NAMALWA (cell line): ENCODE measurements around the gene CTTN.

Source experiments
- DNase-seq: peaks from one replicate; pipeline ENCODE4 v3.0.0-alpha.2; 2015; ENCODE audit warnings: low spot score

The CTTN gene

DNA sequence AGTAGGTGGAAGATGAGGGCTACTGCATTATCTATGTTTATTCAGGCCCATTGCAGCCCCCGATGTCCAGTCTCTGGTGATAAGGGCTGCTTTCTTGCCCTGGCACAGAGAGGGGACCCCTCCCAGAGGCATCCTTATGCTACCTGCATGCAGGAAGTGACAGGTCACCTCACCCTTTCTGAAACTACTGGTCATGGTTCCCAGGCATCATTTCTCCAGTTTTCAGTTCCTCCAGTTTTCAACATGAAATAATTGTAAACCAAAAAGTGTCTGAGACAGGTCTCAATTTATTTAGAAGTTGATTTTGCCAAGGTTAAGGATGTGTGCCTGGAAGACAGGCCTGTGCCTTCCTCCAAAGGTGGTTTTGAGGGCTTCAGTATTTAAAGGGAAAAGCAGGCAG lies 57.0 kb downstream of the CTTN start:
- DNase-seq: no peak

DNA sequence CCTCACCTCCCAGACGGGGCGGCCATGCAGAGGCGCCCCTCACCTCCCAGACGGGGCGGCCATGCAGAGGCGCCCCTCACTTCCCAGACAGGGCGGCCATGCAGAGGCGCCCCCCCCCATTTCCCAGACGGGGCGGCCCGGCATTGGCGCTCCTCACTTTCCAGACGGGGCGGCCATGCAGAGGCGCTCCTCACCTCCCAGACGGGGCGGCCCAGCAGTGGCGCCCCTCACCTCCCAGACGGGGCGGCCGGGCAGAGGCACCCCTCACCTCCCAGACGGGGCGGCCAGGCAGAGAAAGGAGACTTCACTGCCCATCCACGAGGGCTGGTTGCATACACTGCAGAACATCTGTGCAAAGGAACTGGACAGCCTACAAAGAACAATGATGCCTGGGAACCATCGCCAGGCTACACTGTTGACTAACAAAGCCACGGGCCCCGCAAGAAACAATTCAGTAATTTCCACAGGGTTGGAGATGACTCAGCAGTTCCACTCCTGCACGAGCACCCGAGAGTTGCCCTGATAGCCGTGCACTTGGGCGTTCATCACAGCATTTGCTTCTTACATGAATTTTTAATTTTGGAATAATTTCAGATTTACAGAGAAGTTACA lies 58.7 kb downstream of the CTTN start:
- no peak for DNase-seq

DNA sequence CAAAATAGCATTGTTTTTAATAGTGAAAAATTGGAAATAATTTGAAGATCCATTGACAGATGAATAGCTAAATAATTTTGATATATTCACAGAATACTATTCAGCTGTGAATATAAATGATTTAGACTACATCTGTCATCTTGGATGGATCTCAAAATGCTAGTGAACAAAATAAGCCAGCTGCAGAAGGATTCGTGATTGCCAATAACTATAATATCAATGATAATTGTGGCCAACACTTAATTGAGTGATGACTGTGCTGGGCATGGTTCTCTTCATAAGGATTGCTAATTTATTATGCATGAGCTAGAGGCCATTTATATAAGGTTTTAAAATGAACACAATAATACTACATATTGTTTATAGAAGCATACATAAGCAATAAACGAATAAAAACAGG lies 60.4 kb downstream of the CTTN start:
- no peak for DNase-seq

DNA sequence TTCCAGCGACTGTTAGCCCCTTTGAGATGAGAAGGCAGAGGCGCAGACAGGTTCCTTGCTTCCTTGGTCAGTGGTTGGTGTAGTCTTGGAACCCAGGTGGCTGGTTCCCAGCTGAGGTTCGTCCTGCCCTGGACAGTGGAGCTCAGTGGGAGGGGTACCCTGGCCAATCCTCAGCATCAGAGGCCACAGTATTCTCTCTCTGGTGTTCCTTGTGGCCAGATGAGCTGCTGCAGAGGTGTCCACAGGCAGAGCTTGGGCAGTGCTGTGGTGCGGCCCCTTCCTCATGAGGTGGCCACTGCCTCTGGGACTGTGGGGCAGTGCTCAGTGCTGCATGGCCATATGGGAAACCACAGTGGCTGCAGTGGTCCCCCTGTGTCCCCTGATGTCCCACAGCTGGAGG lies 61.8 kb downstream of the CTTN start:
- DNase-seq: no peak

DNA sequence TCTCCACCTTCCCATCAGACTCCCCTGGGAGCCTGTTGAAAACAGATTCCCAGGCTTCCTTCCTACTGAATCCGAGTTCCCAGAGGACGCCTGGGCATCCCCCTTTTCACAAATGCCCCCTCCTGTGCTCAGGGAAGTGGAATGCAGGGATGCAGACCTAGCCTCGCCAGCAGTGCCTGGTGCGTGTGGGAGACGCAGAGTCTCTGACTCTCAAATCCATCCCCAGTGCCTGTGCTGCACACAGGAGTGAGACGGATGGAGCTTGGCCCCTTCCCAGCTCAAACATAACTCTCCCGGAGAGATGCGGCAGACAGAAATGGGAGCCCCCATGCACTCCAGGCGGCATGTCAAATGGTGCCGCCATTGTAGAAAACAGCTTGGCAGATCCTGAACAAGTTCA lies 62.6 kb downstream of the CTTN start:
- DNase-seq: no peak

DNA sequence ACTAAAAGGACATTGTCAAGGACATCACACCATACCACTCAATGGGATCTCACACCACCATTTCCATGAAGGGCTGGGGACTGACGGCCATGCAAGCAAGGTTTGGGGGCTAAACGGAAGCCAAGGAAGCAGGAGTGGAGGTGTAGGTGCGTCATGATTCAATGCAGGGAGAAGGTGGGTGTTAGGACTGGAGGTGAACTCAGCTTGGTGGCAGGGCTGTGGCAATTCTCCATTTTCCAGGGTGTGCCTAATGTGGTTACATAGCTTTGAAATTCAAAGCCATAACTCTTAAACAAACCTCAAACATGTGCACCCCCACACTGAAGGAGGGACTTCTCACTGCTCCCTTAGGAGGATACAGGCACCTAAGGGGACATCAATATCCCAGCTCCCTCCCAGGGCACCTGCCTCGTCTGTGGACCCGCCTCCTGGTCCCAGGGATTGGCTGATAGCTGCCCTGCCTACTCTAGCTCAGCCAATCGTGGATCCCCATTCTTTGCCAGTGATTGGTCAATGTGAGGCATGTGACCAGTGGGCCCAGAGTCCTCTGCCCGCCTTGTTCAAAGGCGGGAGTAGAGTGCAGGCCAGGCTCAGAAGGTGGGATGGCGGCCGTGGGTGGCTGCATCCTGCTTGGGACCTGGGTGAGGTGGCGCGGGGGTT lies 64.6 kb downstream of the CTTN start:
- DNase-seq: peak; percentile 45

DNA sequence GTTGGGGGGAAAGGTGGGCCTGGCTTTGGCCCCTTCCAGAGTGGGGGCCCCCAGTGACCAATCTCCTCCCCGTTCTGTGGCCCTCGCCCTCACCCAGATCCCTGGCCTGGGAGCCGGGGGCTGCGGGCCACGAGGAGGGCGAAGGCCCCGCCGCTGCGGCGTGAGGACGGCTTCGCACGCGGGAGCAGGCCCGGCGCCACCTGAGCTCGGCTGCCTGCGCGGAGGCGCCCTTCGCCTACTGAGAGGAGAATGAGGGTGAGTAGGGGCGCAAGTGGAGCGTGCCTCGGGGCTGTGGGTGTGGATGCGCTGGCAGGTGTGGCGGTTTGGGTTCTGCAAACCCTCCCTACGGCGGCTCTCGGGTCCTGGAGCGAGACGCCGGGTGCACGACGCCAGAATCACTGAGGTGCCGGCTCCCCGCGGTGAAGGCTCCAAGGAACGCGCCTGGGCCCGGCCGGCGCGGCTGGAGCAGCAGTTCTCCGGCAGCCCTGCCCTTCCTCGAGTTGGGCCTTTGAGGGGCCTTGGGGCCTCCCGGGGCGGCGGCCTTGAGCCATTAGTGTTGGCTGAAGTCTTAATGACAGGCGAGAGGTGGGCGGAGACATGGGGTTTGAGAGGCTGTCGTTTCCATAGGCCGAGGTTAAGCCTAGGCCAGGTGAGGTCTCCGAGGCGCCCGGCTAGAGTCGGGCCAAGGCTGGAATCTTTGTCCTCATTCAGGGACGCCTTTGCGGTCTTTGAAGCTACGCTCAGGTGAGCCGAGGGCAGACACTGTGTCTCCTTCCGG lies 65.3 kb downstream of the CTTN start:
- no peak for DNase-seq

DNA sequence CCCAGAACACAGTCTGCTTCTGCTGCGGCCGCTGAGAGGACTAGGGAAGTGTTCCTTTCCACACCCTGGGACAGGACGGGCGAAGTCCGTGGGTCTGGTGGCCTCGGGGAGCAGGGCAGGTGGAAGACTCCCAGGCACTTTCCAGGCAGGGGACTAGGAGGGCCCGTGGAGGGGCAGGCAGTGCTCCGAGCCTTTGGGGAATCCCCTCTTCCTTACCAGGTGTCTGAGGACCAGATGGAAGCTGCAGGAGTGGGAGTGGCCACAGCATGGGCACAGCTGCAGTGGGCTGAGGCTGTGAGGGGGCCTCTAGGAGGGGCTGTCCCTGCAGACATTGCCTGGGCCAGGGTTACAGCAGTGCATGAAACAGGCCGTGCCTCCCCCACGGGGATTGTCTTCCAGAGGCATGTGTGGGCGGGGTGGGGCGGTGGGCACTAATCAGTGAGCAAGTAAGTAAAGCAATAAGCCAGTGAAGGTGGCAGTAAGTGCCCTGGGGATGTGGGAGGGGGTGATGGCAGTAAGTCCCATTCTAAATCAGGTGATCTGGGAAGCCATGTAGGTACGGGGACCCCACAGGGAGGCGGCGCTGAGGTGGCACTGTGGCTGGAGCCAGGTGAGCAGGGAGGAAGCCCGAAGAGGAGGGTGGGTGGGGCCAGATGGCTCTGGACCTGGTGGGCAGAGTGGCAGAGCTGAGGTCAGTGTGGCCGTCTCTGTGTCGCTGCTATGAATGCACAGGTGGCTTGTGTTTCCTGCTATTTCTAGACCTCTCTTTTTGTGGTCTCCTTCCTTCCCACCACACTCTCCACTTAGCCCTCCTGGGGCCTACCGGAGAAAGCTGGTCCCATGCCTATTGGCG lies 66.4 kb downstream of the CTTN start:
- DNase-seq: no peak

DNA sequence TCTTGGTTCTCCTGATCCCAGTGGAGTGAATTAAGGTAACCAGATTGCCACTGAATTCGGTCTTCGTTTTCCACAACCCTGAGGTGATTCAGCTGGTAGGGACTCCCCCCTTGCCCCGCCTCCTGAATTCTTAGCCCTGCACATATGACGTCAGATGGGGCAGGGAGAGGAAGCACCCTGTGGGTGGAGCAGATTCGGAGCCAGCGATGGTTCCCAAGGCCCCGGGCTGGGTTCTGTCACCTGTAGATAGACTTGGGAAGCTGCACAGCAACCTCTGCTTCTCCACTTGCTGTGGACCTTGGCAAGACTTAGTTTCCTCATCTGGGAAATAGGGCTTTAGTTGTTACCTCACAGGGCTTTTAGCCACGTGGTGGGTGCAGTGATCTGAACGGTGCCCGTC lies 67.8 kb downstream of the CTTN start:
- DNase-seq: no peak

DNA sequence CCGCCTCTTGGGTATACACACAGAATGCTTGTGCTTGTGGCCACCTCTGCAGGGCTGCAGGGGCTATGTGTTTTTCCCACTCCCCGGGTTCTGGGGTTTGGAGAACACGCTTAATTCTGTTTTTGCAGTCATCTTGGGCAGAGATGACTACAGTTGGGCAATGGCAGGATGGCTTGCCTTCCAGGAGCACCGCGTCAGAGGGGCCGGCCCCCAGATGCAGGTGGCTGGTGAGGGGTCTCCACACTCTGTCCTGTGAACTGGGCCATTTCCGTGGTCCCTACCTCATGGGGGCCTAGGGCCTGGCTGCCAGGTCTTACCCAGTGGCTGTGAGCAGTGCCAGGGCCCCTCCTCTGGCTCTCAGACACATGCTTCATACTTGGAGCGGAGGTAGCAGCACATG lies 68.3 kb downstream of the CTTN start:
- no peak for DNase-seq

DNA sequence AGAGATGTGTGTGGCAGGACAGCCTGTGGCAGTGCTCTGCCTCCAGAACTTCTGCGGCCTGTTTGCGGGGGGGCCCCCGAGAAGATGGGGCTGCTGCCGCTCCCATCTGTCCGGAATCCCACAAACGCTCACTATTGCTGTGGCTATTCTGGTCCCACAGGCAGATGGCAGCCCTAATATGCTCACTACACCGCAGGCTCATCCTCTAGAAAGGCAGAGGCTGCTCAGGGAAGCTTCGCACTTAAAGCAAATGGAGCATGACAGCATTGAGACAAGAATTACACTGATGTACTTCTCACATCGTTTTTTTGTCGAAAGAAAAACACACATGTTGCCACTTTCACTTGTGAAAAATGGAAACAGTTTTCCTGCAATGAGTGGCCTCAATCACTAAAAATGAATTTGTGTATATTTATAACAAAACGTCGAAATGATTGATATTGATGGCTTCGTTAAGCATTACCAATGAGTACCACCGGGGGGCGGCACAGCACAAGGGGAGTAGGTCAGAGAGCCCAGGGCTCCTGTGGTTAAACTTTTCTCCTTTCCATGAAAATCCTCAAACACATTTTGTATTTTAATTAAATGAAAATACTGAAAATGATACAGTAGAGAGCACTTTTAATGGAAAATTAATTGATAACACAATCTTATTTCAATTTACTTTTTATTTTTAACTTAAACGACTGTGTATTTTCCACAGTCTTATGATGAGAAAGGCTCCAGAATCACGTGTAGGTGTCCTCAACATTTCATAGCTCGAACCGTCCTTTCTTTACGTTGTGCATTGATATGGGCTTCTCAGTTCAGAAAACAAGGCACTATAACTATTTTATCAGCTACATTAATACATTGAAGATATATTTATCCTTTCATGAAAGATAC lies 69.1 kb downstream of the CTTN start:
- peak; percentile 62 for DNase-seq

DNA sequence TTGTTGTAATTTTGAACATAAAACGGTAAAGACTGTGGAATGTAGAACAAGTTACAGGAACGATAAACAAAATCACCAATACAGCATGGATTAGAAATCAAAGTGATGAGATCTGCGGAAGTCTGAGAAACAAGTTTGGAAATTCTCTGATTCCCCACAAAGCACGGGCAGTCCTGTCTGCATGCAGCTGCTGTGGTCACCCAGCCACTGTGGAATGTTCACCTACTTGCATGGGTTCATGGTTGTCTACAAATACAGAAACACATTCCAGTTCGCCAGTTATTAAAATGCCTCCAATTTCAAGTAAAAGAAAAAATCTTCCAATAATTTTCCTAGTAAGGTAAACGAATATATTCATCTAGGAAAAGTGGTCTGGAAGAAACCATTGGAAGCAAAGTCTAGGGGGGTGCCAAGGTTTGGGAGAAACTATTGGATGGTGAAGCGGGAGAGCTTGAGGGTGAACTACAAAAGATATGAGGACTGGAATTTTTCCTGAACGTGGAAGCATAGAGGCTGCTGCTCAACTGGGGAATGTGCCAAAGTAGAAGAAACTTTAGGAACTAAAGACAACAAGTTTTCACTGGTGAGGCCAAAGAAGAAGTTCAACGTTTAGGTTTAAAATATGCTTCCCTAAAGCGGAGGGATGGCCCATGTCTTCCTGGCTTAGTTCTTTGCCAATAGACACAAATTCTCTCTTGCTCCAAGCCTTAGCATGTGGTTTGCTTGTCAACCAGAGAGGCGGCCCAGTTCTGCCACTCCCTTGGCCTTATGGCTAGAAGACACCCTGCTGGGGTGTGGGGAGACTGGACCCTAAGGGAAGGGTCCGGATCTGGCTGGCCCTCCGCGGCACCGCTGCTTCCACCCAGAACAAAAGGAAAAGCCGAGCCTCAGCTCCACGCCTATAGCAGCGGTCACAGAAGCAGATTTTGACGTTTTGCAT lies 70.2 kb downstream of the CTTN start:
- DNase-seq: no peak

DNA sequence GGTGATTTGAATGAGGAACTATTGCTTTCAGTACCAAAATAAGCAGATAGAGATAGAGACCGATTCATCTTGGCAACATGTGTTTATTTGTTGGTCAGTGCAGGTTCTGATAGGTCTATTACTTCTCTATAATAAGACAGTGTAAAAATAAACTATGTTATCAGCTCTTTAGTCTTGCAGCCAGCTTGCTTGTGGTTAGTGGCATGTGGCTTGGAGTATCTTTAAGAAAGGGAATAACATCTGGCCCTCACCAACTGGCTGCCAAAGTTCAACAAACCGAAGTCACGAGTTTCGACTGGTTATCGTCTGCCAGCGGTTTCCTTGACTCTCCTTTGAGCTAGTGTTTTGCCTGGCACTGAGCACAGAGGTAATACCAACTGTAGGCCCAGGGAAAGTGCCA lies 71.8 kb downstream of the CTTN start:
- peak; percentile 24 for DNase-seq

DNA sequence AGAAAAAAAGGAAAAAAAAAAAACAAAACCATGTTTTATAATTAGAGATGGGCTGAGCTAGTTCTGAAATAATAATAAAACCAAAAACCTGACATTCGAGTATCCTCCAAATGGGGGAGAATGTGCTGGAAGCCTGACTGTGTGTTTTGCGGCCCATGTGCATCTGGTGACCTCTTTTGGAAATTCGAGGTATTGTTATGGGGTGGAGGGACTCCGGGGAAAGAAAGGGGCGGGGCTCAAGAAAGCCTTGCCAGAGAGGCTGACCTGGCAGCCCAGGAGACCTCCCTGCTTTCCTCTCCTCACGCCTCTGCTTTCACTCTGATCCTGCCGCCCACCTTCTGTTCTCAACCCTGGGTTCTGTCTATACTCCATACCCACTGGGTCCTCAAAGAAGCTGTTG lies 72.9 kb downstream of the CTTN start:
- peak; percentile 25 for DNase-seq

DNA sequence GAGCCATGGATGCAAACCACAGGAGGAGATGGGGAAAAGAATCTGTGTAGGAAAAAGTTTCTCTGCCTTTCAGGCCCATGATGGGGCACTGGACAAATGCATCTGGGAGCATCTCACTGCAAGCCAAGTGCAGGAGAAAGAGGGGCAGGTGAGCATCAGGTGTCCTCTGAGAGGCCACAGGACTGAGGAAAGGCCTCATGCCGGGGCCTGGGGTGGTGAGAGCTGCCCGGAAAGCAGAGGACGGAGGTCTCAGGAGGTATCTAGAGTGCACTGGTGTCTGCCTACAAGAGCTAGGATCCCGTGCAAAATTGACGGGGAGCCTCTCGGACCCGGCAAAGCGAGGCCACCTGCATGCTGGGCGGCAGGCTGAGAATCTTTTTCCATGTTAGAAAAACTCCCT lies 73.9 kb downstream of the CTTN start:
- no peak for DNase-seq

DNA sequence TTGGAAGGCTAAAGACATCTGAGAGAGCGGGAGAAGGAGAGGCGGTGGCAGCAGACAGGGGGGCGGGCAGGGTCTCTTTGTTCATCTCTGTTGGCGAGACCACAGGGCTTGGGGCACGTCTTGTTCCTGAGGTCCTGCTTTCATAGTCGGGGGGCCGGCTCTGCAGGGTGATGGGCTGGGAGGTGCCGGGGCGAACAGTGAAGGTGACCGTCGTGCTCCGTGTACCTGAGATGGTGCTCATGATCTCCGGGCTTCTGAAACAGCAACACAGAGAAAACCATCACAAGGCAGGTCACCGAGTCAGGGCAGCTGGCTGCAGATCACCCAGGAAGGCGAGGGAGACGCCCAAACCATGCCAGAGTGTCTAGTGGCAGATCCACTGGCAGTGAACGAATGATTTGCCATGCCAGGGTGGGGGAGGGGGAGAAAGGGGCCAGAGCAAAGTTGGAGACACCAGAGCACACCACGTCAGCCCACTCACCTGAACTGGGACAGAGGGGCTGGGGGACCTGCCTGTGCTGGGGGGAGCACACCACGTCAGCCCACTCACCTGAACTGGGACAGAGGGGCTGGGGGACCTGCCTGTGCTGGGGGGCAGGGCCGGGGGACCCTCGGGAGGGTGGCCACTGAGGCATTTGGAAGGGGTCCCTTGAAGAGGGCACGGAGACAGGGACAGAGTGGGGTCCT lies 75.0 kb downstream of the CTTN start:
- no peak for DNase-seq

DNA sequence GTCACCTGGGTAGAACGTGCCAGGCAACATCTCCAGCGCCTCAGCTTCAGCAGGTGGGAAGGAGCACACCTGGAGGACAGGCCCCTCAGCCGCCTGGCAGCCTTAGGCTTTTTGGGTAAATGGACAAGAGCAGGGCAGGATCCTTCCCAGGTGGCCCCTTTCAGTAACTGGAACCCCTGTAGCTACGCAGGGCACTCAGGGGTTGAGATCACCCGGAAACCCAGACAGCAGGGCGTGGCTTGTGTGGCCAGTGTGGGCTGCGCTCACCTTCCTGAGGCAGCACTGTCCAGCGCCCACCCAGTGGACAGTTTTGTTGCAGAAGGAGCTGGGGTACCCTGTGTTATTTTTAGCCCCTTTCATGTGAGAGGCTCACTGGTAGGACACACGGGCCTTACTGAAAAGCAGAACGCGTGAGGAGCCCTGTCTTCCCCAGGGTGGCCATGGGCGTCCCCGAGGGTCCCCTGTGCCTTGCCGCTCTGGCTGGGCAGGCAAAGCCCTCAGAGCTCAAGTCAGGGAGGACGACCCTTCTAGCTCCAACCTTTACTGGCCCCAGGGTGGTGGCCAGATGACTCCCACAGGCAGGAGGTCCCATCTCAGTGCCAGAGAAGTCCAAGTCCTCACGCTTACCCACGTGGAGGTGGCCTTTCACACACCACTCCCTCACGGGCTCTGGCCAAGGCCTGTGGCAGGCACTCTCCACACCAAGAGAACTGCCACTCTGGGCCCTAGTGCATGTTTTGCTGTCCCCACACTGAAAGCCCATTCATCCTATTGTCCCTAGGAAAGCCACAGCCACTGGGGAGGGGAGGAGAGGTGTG lies 75.8 kb downstream of the CTTN start:
- DNase-seq: no peak

DNA sequence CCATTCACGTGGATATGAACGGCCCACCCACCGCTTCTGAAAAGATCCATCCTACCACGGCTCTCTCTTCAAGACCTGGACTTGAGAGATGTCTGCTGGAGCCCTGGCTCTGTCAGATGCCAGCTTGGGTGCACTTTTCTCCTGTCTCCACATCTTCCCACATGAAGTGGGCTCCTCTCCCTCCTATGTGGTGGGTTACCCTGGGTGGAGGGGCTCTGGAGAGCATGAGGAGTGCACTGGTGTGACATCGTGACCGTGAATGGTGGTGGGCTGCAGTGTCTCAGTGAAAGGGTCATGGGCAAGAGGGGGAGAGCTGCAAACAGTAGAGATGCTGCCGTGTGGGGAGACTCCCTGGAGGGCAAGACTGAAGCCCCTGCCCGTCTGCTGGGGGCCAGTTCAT lies 76.4 kb downstream of the CTTN start:
- no peak for DNase-seq

DNA sequence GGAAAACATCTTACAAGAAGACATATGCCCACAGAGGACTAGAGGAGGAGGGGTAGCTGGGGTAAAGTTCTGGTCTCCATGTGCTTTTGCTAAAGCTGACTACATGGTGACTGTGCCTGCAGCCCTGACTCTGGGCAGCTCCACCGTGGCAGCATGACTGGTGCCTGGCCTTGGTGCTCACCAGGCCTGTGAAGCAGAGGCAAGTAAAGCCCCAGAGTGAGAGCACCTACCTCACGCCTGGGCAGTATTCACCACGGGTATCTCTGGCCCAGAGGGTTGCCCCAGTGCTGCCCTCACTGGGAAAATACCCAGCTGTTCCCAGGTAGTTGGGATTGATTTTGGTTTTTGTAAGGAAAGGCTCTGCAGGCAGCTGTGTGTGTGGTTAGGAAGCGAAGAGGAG lies 78.3 kb downstream of the CTTN start:
- no peak for DNase-seq
